Endothelial cell of umbilical vein (primary cell): ENCODE data around the gene CEP72. TPM values are rescaled to one million over a fixed set of nuclear protein-coding genes. Genes with fewer than 3 reads are reported as not detected.

Source experiments
- BruUV-seq: library from RNA; stranded (reverse); fragments of 400-500 nt; replicated peaks from 2 replicates; lab custom pipeline; 2021; lab: Mats Ljungman, UMichigan
- CTCF ChIA-PET: fragments of 300-600, 350-600 bp; sonication (Branson Sonifier 250); formaldehyde crosslinking; loops from one replicate; lab custom pipeline; 2021; ENCODE audit warnings: antibody characterized with exemption, inconsistent platforms; lab: Charles Lee
- POLR2A ChIA-PET: fragments of 300-600, 350-600 bp; sonication (Branson Sonifier 250); formaldehyde crosslinking; loops from one replicate; lab custom pipeline; 2021; ENCODE audit warnings: antibody characterized with exemption, inconsistent platforms; lab: Charles Lee
- DNase-seq: peaks from one replicate; pipeline ENCODE4 v3.0.0-alpha.2; 2011; ENCODE audit warnings: low read depth, low spot score
- FAIRE-seq: peaks from 2 replicates; lab custom pipeline; 2011; peaks lifted over from hg19 to GRCh38; lab: Jason Lieb, UNC
- H2AFZ ChIP-seq: 2 replicates; pipeline ENCODE4 v1.6.0; 2012; ENCODE audit warnings: low read depth, low read length, control low read depth, inconsistent platforms
- H3K27ac ChIP-seq: 2 replicates; pipeline ENCODE4 v1.5.1; 2011; ENCODE audit warnings: low read depth, mild to moderate bottlenecking, control low read depth, low read length, moderate library complexity; ENCODE audit not compliant: insufficient read depth
- H3K27me3 ChIP-seq, 2 experiments: 2 replicates each; pipeline versions ENCODE4 v1.6.0 to v1.6.1; 2011; ENCODE audit warnings: low read length in 2 of 2, mixed read lengths in 1 of 2; ENCODE audit not compliant: control insufficient read depth in 2 of 2, insufficient read depth in 2 of 2
- H3K36me3 ChIP-seq, 2 experiments: 2 replicates in 1 of 2; 3 replicates in 1 of 2; pipeline ENCODE4 v1.5.1; 2011; ENCODE audit warnings: low read length in 2 of 2, mild to moderate bottlenecking in 1 of 2, moderate library complexity in 1 of 2; ENCODE audit not compliant: control insufficient read depth in 2 of 2, insufficient read depth in 2 of 2; ENCODE audit errors: extremely low read depth in 1 of 2
- H3K4me1 ChIP-seq: 3 replicates; pipeline ENCODE4 v1.5.1; 2011; ENCODE audit warnings: mild to moderate bottlenecking, low read length; ENCODE audit not compliant: control insufficient read depth, insufficient read depth; ENCODE audit errors: extremely low read depth
- H3K4me2 ChIP-seq: 2 replicates; pipeline ENCODE4 v1.6.1; 2011; ENCODE audit warnings: low read length, control low read depth, mixed read lengths; ENCODE audit not compliant: insufficient read depth
- H3K4me3 ChIP-seq, 3 experiments: fragments of 200-600 bp in 1 of 3; sonication (generic), shearing (Covaris generic) in 1 of 3; replicated peaks in 1 of 3; 2 replicates each; pipeline ENCODE4 v1.5.1; 2011 to 2016; ENCODE audit warnings: control low read depth in 3 of 3, low read length in 3 of 3, mild to moderate bottlenecking in 2 of 3, inconsistent platforms in 1 of 3, low read depth in 1 of 3, moderate library complexity in 1 of 3; ENCODE audit not compliant: insufficient read depth in 1 of 3
- H3K79me2 ChIP-seq: 2 replicates; pipeline ENCODE4 v1.6.0; 2012; ENCODE audit warnings: low read length, inconsistent platforms; ENCODE audit not compliant: control insufficient read depth, insufficient read depth
- H3K9ac ChIP-seq: replicated peaks from 2 replicates; pipeline ENCODE3; 2011; ENCODE audit warnings: low read length, control low read depth; ENCODE audit not compliant: insufficient read depth; ENCODE audit errors: extremely low read depth
- H3K9me1 ChIP-seq: replicated peaks from 3 replicates; pipeline ENCODE4 v1.6.0; 2011; ENCODE audit warnings: mild to moderate bottlenecking, low read length; ENCODE audit not compliant: control insufficient read depth, insufficient read depth; ENCODE audit errors: extremely low read depth
- H3K9me3 ChIP-seq: replicated peaks from 2 replicates; pipeline ENCODE4 v1.5.1; 2012; ENCODE audit warnings: low read length, inconsistent platforms; ENCODE audit not compliant: control insufficient read depth, insufficient read depth
- H4K20me1 ChIP-seq: replicated peaks from 2 replicates; pipeline ENCODE3; 2011; ENCODE audit warnings: mild to moderate bottlenecking, low read length; ENCODE audit not compliant: control insufficient read depth, insufficient read depth; ENCODE audit errors: extremely low read depth
- CTCF ChIP-seq, 2 donors: IDR thresholded peaks; 1 replicate in 1 of 2; 2 replicates in 1 of 2; pipeline ENCODE4 v1.5.1; 2011; ENCODE audit warnings: low read length in 2 of 2, mild to moderate bottlenecking in 2 of 2, moderate library complexity in 2 of 2, control low read depth in 1 of 2, inconsistent platforms in 1 of 2, low read depth in 1 of 2; ENCODE audit not compliant: insufficient read depth in 1 of 2; ENCODE audit errors: extremely low read depth in 1 of 2
- EZH2 ChIP-seq: IDR thresholded peaks from 2 replicates; pipeline ENCODE4 v1.6.1; 2012; ENCODE audit warnings: borderline replicate concordance, low read depth, mild to moderate bottlenecking, moderate library complexity, low read length, inconsistent platforms; ENCODE audit not compliant: severe bottlenecking
- FOS ChIP-seq: IDR thresholded peaks from 2 replicates; pipeline ENCODE4 v1.6.1; 2011; ENCODE audit warnings: mild to moderate bottlenecking, low read length, moderate library complexity, borderline replicate concordance; ENCODE audit not compliant: insufficient read depth
- GATA2 ChIP-seq: IDR thresholded peaks from 2 replicates; pipeline ENCODE4 v1.7.0; 2011; ENCODE audit warnings: low read depth, mild to moderate bottlenecking, moderate library complexity, mixed read lengths, low read length; ENCODE audit not compliant: insufficient read length, insufficient read depth
- JUN ChIP-seq: IDR thresholded peaks from 2 replicates; pipeline ENCODE4 v1.6.1; 2011; ENCODE audit warnings: borderline replicate concordance, low read depth; ENCODE audit not compliant: insufficient read length, insufficient read depth
- MAX ChIP-seq: IDR thresholded peaks from 2 replicates; pipeline ENCODE4 v1.6.1; 2011; ENCODE audit not compliant: insufficient read depth, insufficient read length
- MYC ChIP-seq: IDR thresholded peaks from one replicate; pipeline ENCODE4 v1.6.1; 2011; ENCODE audit warnings: mild to moderate bottlenecking, low read depth, low read length
- POLR2A ChIP-seq: IDR thresholded peaks from 2 replicates; pipeline ENCODE4 v1.6.1; 2012; ENCODE audit warnings: low read depth, mild to moderate bottlenecking, control low read depth, low read length
- POLR2AphosphoS5 ChIP-seq: IDR thresholded peaks from 2 replicates; pipeline ENCODE4 v1.6.1; 2012; ENCODE audit warnings: low read depth, mild to moderate bottlenecking, control low read depth, low read length, moderate library complexity; ENCODE audit not compliant: insufficient read depth
- dilution Hi-C: fragments of 300-500 bp; cut with MboI; formaldehyde crosslinking; loops from one replicate; pipeline ENCODE4 v1.15.0; 2019; ENCODE audit warnings: low sequenced_read_pairs; ENCODE audit not compliant: extremely low pct_ligation_motif_present
- intact Hi-C: fragments of 100-400 bp; cut with micrococcal nuclease; formaldehyde crosslinking; loops from one replicate; pipeline ENCODE4 v1.10.0; 2022
- polyA plus RNA-seq, 4 experiments: library from polyadenylated mRNA; depleted of rRNA in 3 of 4; stranded (reverse) in 3 of 4; unstranded in 1 of 4; fragments of >200 nt; gene quantifications; 2 replicates each; pipeline versions ENCODE4 v1.2.1 to v1.2.3, GENCODE V29; 2011 to 2012; ENCODE audit warnings: missing spikeins in 1 of 4
- total RNA-seq: library from RNA; stranded (reverse); gene quantifications from 2 replicates; pipeline ENCODE4 v1.2.3, GENCODE V29; 2021

Gene CEP72
- total and polyA plus RNA-seq, 2 donors (not counting 3 experiments of a cell fraction or from before 2014, with no cell fraction given), result 2.9 to 9.5 TPM

- peaks cover 9 to 11% of the 10 kb centered on the region in 2 experiments for H3K27me3 ChIP-seq
- ChIA-PET CTCF (no interaction called here), POLR2A (no interaction called here)
- FAIRE-seq, result no peak
- TF ChIP-seq MYC (no peak), FOS (no peak), POLR2A (no peak), GATA2 (no peak), MAX (no peak), CTCF (IDR thresholded peaks at IDR 0.05; ENCODE audit: extremely low read depth in 1 of 2, insufficient read depth in 1 of 2, low read depth in 1 of 2, low read length in 2 of 2) (no peak), JUN (no peak), EZH2 (no peak), POLR2AphosphoS5 (no peak)
- H3K4me1 ChIP-seq, result no peaks in the 10 kb centered on the region
- dilution Hi-C loops, result no loop called here
- no peak overlapping the region for H3K9ac ChIP-seq
- intact Hi-C loops, result no loop called here
- no peak overlapping the region for H3K4me3 ChIP-seq
- H2AFZ ChIP-seq, result no peak overlapping the region
- BruUV-seq, result no TSS peak
- H3K36me3 ChIP-seq, result no peaks in the 10 kb centered on the region
- no peaks in the 10 kb centered on the region for H3K79me2 ChIP-seq
- no peaks in the 10 kb centered on the region for H4K20me1 ChIP-seq
- no peak overlapping the region for H3K27ac ChIP-seq
- H3K4me2 ChIP-seq, result no peak overlapping the region
- H3K9me1 ChIP-seq, result no peaks in the 10 kb centered on the region
- DNase-seq, result no peak
- no peaks in the 10 kb centered on the region for H3K9me3 ChIP-seq
Observed at GRCh38 chr5:574906-575305, 37.2 kb upstream of the CEP72 start.
